ENCODE results near the gene NKX3-2. TPM values are rescaled to one million over a fixed set of nuclear protein-coding genes. Genes with fewer than 3 reads are reported as not detected.

NKX3-2 gene
- total RNA-seq, 4 donors from 2014 or later: 3.8 to 19.5 (median 5.1) TPM

DNA sequence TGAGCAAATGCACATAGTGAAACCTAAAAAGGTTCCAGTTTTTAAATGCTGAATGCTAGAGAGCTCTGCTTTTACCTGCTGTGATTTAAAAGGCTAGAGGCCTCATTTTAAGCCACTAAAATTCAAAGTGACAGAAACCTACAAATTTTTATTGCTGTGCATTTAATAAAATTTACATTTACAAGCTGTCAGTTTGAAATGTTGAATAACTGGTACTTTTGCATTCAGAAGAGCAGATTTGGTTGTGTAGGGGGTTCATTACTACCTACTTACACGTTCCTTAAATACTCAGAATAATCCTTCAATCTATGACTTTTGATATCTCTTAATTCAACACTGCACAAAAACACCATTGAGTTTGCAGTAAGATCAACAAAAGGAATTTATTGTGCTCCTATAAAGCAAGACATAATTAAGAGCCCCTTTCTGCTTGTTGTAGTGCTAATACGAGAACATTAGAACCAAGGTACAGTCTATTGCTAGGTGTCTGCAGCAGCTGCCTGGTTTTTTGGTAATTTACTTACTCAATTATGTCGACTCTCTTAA, 27.9 kb downstream of the NKX3-2 start:
- in situ Hi-C loops (cut with MboI; ENCODE audit: low pct_ligation_motif_present in 1 of 4, low pct_unique_long_range_greater_than_20kb in 1 of 4, low sequenced_read_pairs in 3 of 4): no loop called here
- no peak overlapping the region for H3K27ac ChIP-seq
- H3K4me1 ChIP-seq: no peaks in the 10 kb centered on the region
- no peaks in the 10 kb centered on the region for H3K9me3 ChIP-seq
- no peak for DNase-seq
- peaks cover 49% of the 10 kb centered on the region for H3K27me3 ChIP-seq
- intact Hi-C loops (cut with DNase I; ENCODE audit: low total_unique reads): no loop called here
- TF ChIP-seq POLR2A (IDR thresholded peaks at IDR 0.05) (no peak), EP300 (IDR thresholded peaks at IDR 0.05; ENCODE audit: low read depth) (no peak), POLR2AphosphoS5 (IDR thresholded peaks at IDR 0.05) (no peak)
- TF ChIP-seq, protein P1, sequence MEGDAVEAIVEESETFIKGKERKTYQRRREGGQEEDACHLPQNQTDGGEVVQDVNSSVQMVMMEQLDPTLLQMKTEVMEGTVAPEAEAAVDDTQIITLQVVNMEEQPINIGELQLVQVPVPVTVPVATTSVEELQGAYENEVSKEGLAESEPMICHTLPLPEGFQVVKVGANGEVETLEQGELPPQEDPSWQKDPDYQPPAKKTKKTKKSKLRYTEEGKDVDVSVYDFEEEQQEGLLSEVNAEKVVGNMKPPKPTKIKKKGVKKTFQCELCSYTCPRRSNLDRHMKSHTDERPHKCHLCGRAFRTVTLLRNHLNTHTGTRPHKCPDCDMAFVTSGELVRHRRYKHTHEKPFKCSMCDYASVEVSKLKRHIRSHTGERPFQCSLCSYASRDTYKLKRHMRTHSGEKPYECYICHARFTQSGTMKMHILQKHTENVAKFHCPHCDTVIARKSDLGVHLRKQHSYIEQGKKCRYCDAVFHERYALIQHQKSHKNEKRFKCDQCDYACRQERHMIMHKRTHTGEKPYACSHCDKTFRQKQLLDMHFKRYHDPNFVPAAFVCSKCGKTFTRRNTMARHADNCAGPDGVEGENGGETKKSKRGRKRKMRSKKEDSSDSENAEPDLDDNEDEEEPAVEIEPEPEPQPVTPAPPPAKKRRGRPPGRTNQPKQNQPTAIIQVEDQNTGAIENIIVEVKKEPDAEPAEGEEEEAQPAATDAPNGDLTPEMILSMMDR (IDR thresholded peaks at IDR 0.05): no peak
- no peaks in the 10 kb centered on the region for H3K36me3 ChIP-seq
- no peak overlapping the region for H3K4me3 ChIP-seq
- 62 to 72% methylated on average over 3 of the region's 3 CpGs for WGBS, 2 donors (ENCODE audit: low coverage in 1 of 2)

DNA sequence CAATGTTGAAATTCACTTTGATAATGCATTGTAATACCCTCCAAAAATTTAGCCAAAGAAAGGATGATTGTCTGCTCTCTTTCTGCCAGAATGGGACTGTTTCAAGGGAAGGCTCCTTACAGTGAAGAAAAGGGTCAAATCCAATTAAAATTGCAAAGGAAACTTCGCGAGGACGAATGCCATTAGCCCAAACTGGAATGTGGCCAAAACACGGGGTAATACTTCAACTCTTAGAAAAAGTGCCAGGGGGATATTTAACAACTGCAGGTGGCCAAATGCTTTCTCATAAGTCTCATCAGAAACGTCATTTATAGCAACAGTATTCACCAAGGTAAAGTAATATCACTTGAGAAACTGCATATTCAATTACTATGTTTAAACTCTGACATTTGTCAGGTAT, 29.0 kb downstream of the NKX3-2 start:
- DNase-seq: no peak
- no peak overlapping the region for H3K4me3 ChIP-seq
- no peaks in the 10 kb centered on the region for H3K36me3 ChIP-seq
- intact Hi-C loops (cut with DNase I; ENCODE audit: low total_unique reads) (no loop called here), in situ Hi-C loops (cut with MboI; ENCODE audit: low pct_ligation_motif_present in 1 of 4, low pct_unique_long_range_greater_than_20kb in 1 of 4, low sequenced_read_pairs in 3 of 4) (no loop called here)
- 51% methylated on average over 5 of the region's 5 CpGs; no CpG with 5 or more reads in 1 of the 2 donors for WGBS, 2 donors (ENCODE audit: low coverage in 1 of 2)
- TF ChIP-seq, protein P1 (IDR thresholded peaks at IDR 0.05): no peak
- TF ChIP-seq EP300 (IDR thresholded peaks at IDR 0.05; ENCODE audit: low read depth) (no peak), POLR2A (IDR thresholded peaks at IDR 0.05) (no peak), POLR2AphosphoS5 (IDR thresholded peaks at IDR 0.05) (no peak)
- H3K9me3 ChIP-seq: no peaks in the 10 kb centered on the region
- H3K27me3 ChIP-seq: peaks cover 38% of the 10 kb centered on the region
- no peaks in the 10 kb centered on the region for H3K4me1 ChIP-seq
- no peak overlapping the region for H3K27ac ChIP-seq

DNA sequence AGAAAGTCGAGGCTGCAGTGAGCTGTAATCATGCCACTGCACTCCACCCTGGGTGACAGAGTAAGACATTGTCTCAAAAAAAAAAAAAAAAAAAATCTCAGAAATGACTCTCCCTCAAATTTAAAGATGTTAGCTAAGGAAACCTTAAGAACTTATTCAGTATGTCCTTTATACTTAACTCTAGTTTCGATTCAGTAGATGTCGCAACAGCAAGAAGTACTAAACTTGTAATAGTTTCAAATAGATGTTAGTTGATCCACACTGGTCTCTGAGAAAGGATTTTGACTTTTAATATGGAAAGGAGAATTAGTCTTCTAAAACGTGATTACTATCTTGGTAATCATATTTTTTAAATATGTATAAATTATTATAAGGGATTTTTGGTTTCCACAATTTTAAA, 29.6 kb downstream of the NKX3-2 start:
- in situ Hi-C loops (cut with MboI; ENCODE audit: low pct_ligation_motif_present in 1 of 4, low pct_unique_long_range_greater_than_20kb in 1 of 4, low sequenced_read_pairs in 3 of 4): no loop called here
- Histone ChIP-seq H3K4me1 (no peaks in the 10 kb centered on the region), H3K4me3 (no peak overlapping the region), H3K27me3 (peaks cover 37% of the 10 kb centered on the region), H3K36me3 (no peaks in the 10 kb centered on the region), H3K27ac (no peak overlapping the region), H3K9me3 (no peaks in the 10 kb centered on the region)
- 72% methylated on average over 4 of the region's 4 CpGs for WGBS, 2 donors (ENCODE audit: low coverage in 1 of 2)
- intact Hi-C loops (cut with DNase I; ENCODE audit: low total_unique reads): no loop called here
- no peak for DNase-seq
- no peak for TF ChIP-seq POLR2A (IDR thresholded peaks at IDR 0.05)
- TF ChIP-seq, protein P1 (IDR thresholded peaks at IDR 0.05): no peak
- TF ChIP-seq POLR2AphosphoS5 (IDR thresholded peaks at IDR 0.05): no peak
- no peak for TF ChIP-seq EP300 (IDR thresholded peaks at IDR 0.05; ENCODE audit: low read depth)

GRCh38 chr4:13511101-13511500, 33.2 kb downstream of the NKX3-2 start:
- Histone ChIP-seq H3K9me3 (no peaks in the 10 kb centered on the region), H3K4me1 (no peaks in the 10 kb centered on the region), H3K27me3 (peaks cover 20% of the 10 kb centered on the region), H3K4me3 (no peak overlapping the region), H3K27ac (no peak overlapping the region), H3K36me3 (no peaks in the 10 kb centered on the region)
- in situ Hi-C loops (cut with MboI; ENCODE audit: low pct_ligation_motif_present in 1 of 4, low pct_unique_long_range_greater_than_20kb in 1 of 4, low sequenced_read_pairs in 3 of 4): no loop called here
- intact Hi-C loops (cut with DNase I; ENCODE audit: low total_unique reads): no loop called here
- TF ChIP-seq EP300 (IDR thresholded peaks at IDR 0.05; ENCODE audit: low read depth) (no peak), POLR2A (IDR thresholded peaks at IDR 0.05) (no peak), POLR2AphosphoS5 (IDR thresholded peaks at IDR 0.05) (no peak)
- TF ChIP-seq, protein P1 (IDR thresholded peaks at IDR 0.05): no peak
- no peak for DNase-seq
